Urothelium cell line (cell line): Measurements from ENCODE around the gene EPHB1.

Experiments used
- DNase-seq: peaks from one replicate; pipeline ENCODE4 v3.0.0; 2011; ENCODE audit warnings: low spot score, mixed read lengths
- FAIRE-seq: peaks from 2 replicates; lab custom pipeline; 2011; peaks lifted over from hg19 to GRCh38; lab: Jason Lieb, UNC

Gene EPHB1

DNA sequence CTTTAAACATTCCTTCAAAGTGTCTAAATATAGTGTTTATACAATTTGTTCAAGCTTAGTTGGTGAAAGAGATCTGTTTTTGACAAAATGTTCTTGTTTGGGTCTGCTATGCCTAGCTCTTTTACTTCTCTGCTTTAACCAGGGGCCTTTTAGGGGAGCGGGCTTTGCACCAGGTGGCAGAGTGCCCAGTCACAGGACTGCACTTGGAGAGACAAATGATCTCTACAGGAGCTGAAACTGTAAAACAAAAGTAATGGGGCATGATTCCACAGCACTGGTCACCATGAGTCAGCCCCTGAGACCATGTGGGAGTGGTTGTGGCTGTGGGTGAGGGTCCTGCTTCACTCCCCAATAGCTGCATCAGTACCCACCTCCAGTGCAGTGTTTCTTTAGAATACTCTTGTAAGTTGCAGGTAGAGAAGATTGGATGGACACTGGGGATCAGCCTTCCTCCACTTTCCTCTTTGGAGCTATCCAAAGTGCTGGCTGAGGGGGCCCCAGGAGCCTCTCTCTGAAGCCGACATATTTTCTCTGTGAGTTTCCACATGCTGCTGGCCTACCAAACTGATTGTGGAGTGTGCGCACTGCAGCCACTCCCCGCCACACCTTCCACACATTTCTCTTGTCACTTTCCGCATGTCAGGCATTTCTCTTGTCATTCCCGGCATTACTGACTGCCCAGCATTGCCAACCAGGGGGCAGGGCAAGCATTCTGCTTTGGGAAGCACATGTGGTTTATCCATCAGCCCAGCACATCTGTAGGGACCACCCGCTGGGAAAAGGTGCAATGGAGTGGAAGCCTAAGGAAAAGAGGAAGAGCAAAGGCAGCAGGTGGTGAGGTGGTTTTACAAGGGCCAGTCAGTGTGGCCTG is 110.0 kb downstream of the EPHB1 start:
- DNase-seq (no peak), FAIRE-seq (no peak)

DNA sequence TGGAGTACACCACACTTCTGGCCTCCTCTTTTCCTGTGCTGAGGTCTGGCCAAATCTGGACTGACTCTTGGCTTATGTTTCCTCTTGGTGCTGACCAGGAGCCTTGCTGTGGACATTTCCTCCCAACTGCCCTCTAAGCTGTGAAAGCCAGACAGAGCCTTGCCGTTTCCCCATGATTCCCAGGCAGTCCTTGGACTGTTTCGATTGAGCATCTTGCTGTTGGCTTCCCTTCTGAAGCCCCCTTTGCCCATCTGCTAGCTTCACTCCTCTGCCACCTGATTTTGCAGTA is 110.5 kb downstream of the EPHB1 start:
- FAIRE-seq (no peak), DNase-seq (no peak)

DNA sequence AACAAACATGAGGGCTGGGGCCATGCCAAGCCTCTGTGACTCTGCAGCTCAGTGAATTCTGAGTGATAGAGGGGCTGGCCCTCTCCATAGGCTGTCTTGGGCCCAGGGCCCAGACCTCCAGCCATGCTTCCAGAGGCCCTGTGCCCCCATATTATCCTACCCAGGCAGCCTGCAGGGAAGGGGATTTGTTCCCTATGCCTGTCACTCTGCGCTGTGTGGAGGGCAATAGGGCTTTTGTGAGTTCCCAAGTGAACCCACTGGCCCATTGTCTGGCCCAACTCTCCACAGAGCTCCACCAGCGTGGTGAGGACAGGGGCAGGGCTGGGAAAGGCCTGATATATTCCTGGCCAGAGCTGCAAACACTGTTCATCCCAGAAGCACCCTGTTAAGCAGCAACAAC is 113.2 kb downstream of the EPHB1 start:
- DNase-seq (no peak), FAIRE-seq (no peak)

DNA sequence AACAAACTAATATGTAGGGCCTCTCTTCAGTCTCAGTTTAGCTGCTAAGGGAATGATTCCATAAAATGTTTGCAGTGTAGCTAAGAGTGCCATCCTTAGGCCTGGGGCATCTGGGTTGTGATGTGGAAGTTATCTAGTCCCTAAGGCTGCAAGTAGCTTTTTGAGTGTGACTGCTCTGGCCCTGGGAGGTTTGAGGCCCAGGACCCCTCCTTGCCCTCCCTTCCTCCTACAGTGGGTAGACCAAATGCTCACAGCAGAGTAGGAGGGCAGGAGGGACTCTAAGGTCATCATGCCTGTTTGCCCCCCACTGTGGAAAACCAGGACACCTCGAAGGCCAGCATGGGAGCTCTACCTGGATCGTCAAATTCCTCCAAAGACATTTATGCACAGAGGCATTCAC is 115.0 kb downstream of the EPHB1 start:
- FAIRE-seq, result no peak

DNA sequence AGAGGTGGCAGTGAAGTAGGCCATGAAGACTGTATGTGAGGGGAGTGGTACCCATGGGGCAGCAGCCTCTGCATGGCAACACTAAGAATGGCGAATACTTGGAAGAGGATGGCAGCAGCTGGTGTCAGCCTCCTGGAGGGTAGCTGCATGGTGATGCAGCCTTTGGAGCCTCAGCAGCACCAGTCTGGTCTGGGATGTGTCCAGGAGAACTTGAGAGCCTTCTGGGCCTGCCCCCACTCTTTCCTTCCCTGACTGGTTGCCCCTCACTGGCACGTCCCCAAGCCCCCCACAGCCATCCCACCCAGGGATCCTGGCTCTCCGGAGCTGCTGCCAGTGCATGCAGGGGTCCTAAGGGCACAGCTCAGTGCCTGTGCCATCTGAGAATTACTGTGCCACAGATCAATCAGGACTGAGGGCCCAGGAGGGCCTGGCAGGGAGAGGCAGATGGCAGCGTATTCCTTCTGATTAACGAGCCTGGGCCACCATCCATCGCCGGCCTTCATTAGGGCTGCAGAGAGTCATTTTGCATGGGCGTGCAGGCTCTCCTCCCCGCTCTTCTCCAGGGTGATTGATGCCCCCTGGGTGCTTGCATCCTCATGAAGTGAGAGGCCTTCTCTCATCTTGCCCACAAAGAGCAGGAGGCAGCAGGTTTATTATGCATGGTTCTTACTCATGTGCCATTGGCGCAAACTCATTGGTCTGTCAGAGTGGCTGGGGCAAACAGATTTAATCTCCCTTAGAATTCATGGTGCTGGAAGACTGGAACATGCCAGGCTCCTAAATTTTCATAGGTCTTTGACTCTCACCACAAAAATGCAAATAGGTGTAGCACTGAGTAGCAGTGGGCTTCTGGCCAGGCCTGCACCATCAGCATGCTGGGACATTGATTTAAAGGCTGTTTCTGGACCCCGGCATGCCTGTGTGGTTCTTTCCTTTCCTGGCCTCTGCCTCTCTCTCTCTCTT is 116.8 kb downstream of the EPHB1 start:
- no peak for DNase-seq
- no peak for FAIRE-seq

More for the DNA sequence above, 115.0 kb downstream of the EPHB1 start:
- no peak for DNase-seq

DNA sequence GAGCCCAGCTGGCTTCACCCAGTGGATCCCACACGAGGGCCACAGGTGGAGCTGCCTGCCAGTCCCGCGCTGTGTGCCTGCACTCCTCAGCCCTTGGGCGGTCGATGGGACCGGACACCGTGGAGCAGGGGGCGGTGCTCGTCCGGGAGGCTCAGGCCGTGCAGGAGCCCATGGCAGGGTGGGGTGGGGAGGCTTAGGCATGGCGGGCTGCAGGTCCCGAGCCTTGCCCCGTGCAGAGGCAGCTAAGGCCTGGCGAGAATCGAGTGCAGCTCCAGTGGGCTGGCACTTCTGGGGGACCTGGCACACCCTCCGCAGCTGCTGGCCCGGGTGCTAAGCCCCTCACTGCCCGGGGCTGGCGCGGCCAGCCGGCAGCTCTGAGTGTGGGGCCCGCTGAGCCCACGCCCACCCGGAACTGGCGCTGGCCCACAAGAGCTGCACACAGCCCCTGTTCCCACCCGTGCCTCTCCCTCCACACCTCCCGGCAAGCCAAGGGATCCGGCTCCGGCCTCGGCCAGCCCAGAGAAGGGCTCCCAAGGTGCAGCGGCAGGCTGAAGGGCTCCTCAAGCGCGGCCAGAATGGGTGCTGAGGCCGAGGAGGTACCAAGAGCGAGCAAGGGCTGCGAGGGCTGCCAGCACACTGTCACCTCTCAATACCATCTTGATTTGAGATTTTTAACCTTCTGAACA is 121.4 kb downstream of the EPHB1 start:
- FAIRE-seq (no peak), DNase-seq (no peak)

DNA sequence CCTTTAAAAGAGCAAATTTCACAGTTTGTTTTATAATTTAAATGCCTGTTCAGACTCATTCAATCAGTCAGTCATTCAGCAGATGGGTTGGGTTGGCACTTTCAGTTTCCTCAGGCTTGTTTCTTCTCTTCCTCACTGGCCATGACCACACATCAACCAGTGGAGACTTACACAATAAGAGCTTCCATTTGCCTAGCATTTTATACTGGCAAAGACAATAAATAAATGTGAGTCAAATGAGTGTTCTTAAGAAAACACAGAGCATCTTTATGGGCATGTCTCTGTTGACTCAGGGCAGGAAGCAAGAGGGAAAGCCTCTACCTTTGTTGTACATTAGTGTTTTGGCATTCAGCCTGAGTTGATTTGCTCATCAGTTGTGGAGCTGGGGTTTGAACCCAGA is 122.6 kb downstream of the EPHB1 start:
- FAIRE-seq (no peak), DNase-seq (no peak)

DNA sequence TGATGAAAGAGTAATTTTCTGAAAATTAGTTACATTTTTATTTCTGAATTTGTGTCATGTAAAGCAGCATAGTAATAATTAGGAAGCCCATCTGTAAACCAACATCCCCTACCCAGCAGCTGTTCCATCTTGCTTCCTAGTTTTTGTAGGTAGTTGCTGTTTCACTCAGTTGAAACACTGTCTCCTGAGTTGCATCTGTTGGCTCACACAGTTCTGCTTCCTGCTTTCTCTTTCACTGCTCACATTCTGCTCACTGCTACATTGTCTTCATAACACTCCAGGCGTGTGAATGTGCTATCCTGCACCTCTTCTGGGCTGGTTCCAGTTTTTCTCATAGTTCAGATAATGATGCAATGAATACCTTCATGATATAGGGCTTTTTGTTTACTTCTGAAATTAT is 123.4 kb downstream of the EPHB1 start:
- FAIRE-seq, result no peak
- no peak for DNase-seq

DNA sequence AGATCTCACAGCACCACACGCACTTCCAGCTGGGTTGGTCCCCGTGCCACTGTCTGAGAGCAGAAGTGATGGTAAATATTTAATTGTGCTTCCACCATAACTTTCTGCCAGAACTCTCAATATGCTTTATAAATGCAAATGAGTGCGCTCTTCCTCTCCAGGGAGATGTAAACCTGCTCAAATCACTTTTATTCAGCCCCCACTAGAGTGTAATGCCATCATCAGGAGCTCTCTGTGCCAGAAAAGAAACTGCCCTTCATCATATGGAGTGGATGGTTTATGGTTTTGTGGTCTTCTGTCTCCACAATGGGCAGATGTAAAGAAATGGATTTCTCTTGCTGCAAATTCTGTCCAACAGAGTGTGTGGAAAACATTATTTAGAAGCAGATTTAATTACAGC is 127.0 kb downstream of the EPHB1 start:
- DNase-seq, result no peak
- no peak for FAIRE-seq

DNA sequence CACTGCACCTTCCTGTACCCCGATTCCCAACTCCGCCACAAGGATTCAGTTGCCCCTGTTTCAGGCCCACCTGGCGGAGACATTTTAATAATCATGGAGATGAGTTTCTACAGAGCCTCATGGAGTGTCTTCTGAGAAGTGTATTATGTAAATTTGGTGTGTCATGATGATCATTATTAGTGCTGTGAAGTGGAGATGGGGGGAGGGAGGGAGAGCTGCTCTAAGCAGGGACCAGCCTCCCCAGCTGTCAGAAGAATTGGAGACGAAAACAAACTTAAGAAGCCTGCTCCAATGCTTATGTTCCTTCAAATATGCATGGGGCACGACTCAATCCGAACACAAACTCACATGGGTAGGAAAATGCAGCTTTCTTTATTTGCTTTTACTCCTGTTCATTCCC is 127.8 kb downstream of the EPHB1 start:
- DNase-seq, result no peak
- FAIRE-seq, result no peak

DNA sequence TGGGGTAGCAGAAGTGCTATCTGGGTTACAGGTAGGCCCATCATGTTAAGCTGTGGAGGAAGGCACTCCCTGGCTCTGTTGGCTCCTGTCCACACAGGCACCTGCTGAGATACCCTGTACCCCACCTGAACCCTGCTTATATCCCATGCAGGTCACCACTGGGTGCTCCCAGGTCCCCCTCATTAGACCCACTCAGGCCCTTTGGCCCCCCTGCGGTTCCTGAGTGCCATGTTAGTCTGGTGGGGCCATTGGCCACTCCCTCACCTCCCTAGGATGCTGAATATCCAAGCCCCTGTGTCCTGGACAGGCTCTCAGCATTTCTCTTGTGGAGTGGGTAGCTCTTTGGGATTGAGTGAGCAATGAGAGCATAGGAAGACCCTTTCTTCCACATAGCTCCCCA is 128.2 kb downstream of the EPHB1 start:
- FAIRE-seq, result no peak
- DNase-seq, result no peak

DNA sequence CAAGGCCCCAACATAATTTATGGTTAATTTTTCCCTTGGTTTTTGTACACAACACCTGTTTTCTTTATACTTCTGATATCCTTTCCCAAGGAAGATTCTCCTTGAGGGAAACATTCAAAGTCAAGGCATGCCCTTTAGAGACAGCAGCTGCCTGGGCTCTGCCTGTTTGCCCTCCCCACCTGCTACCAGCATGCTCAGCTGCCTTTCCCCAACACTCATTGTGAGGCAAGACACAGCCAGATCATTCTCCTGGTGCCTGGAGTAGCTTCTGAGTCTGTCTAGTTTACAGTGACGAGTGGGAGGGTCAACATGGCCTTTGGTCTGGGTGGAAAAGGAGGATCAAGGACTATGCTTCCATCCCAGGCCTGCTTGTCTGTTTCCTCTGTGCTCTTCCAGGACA is 132.5 kb downstream of the EPHB1 start:
- FAIRE-seq (no peak), DNase-seq (no peak)

DNA sequence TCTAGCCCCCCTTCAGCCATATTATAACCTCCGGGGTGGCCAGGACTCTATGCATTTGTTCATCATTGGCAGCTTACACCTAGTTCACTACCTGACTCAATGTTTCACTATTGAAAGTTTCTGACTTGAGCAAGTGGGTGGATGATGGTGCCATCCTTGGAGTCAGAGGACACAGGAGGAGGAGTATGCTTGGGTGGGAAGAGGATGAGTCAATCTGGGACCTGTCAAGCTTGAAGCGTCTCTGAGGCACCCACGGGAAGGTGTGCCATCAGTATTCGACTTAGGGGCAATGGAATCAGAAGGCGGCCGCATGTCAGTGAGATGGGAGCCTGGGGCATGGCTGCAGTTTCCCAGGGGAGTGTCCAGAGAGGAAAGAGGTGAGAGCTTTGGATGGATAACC is 133.3 kb downstream of the EPHB1 start:
- FAIRE-seq, result no peak
- DNase-seq, result no peak

DNA sequence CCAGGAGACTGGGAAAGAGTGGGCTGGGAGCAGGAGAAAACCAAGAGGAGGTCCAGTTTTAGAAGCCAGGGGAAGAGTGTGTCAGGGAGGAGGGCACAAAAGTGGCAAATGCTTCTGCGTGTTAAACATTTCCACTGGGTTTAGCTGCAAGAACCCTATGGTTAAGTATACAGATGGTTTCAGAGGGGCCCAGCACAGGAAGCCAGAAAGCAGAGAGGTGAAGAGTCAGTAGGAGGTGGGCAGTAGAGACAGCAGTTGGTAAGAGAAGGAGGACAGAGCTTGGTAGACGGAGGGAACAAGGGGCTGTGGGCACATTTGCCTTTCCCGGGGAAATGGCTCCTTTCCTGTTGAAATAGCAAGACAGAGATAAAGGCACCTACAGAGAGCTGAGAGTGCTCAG is 133.8 kb downstream of the EPHB1 start:
- FAIRE-seq (no peak), DNase-seq (no peak)

DNA sequence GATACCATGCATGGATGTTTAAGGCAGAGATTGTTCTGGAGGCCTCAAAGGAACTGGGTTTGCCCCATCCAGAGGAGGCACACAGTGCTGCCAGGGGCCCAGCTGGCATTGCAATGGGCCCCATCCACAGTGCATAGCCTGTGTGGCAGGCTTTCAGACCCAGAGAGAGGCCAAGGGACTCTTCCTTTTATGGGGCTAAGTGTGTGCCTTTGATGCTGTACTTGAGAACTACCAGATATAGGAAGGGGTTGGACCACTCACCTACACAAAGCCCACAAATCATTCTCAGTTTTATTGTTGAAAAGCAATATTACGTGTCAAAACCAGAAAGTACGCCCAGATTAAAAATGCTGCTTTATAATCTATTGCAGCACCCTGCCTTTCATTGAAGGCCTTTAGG is 134.9 kb downstream of the EPHB1 start:
- DNase-seq (no peak), FAIRE-seq (no peak)

DNA sequence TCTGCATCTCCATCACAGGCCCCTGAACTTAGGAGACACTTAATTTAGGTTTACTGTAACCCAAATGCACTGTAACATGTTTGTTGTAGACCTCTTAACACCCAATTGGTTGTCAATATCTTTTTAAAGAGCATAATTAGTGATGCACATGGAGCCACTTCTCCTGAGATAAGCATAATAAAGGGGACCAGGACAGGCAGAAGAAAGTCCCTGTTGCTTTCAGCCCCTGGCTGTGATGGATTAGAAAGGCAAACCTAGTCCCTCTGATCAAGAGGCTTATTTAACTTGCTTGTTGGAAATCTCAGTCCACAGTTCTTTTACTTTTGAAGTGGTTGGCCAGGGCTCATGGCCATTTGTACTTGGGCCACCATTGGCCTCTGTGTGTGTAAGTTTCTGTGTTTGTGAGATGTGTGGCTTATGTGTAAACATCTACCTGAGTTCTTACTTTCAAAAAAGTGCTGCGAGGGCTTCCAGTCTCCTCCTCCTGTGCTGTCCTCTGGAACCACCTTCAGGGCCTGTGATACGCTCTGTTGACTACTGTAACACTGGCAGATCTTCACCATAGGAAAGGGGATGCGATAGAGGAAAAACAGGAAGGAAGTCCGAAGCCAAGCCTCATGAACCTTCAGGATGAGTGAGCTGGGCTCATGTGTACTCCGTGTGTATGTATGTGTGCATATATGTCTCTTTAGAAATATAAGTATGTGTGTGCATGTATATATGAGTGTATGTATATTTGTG is 136.2 kb downstream of the EPHB1 start:
- DNase-seq (no peak), FAIRE-seq (no peak)

DNA sequence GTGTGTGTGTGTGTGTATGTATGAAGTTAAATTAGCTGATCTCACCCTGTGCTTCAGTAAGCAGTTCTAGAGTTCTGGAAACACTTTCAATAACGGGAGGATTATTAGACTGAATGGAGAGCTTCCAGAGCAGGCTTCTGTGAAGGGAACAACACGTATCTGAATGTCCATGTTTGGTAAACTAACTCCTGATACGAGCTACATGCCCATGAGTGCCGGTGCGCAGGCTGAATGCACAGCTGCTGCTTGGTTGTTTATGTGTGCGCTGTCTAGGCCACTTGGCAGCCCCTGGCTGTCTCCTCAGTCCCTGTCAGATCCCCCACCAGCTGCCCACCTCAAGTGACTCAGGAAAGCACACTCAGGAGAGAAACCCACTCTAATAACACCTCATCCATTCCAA is 137.0 kb downstream of the EPHB1 start:
- no peak for FAIRE-seq
- DNase-seq, result no peak

DNA sequence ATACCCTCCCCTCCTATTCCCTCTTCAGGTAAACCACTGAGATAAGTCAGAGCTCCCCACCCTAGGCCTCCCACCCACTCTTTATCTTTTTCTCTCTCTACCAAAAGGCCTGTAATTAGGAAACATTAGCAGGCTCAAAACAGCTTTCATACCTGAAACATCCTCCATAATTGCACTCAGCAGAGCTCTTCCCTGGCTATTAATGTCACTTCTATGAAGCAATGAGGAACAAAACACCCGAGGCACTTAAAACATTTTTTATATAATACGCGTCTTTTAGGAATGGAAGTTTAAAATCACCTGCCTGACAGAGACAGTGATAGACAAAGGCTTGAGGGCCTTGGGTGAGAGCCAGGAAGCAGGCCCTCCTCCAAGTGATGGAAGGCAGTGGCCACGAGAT is 138.9 kb downstream of the EPHB1 start:
- DNase-seq, result no peak
- FAIRE-seq, result no peak

DNA sequence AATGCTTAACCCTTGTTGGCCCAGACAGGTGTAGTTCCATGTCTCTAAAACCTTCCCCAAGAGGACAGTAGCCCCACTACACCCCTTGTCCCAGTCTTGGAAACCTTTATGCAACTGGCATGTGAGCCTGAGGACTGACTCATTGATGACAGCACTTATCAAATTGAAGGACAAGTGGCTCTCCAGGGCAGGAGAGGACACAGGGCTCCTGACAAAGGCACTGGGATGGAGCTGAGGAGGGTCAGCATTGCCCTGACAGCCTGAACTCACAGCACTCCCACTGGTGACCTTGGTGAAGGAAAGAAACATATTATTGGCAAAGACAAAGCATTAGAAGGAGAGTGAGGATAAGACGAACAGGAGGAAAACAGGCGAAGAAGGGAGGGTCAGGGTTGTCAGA is 139.9 kb downstream of the EPHB1 start:
- DNase-seq (no peak), FAIRE-seq (no peak)

DNA sequence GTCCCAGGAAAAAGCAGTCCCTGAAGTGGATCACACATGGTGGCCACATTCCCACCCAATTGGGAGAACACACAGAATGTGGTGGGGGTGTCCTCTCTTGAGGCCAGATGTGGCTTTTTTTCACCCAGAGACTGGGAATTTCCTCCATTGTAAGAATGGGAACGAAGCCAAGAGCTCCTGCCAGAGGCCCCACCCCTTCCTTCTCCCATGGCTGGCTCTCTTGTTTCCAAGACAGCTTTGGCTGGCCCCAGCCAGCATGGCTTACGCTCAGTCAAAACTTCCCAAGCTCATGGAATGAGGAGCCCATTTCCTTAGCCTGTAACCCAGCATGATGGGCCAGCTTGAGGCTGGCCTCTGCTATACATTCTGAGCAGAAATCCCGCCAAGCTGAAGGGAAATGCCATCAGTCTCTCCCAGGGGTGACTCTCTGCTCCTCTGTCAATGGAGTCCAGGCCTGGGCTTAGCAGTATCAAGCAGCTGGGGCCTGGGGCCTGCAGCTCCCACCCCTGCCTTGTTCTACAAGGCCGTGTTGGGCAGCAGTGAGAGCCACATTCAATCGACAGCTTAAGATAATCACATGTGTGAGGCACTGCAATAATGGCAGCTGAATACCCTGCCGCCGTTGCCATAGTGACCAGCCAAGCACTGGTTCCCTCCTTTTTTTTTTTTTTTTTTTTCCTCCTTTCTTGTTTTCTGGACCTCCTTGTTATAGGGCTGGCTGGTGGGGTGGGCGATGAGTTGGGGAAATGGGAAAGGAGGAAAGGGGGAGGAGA is 142.4 kb downstream of the EPHB1 start:
- no peak for DNase-seq
- no peak for FAIRE-seq
